ENCODE data around the gene SIPA1L2.

GRCh38 chr1:232643251-232643650 is 13.3 kb upstream of the SIPA1L2 start:
- TF ChIP-seq KLF13 (CRISPR knock-in tag; IDR thresholded peaks at IDR 0.05) (no peak), POLR2AphosphoS5 (IDR thresholded peaks at IDR 0.05; ENCODE audit: low read depth, low read length) (no peak), RELA (CRISPR knock-in tag; IDR thresholded peaks at IDR 0.05) (no peak), SRSF4 (IDR thresholded peaks at IDR 0.05; ENCODE audit: low read depth, low read length, poor library complexity, severe bottlenecking) (no peak), GZF1 (CRISPR knock-in tag; IDR thresholded peaks at IDR 0.05) (no peak), MZF1 (CRISPR knock-in tag; IDR thresholded peaks at IDR 0.05; ENCODE audit: borderline replicate concordance) (no peak), REST (IDR thresholded peaks at IDR 0.05; ENCODE audit: borderline replicate concordance in 1 of 2, low read depth in 1 of 2, low read length in 2 of 2) (no peak), SRF (IDR thresholded peaks at IDR 0.05; ENCODE audit: low read depth, low read length) (no peak)
- TF ChIP-seq, protein P1, sequence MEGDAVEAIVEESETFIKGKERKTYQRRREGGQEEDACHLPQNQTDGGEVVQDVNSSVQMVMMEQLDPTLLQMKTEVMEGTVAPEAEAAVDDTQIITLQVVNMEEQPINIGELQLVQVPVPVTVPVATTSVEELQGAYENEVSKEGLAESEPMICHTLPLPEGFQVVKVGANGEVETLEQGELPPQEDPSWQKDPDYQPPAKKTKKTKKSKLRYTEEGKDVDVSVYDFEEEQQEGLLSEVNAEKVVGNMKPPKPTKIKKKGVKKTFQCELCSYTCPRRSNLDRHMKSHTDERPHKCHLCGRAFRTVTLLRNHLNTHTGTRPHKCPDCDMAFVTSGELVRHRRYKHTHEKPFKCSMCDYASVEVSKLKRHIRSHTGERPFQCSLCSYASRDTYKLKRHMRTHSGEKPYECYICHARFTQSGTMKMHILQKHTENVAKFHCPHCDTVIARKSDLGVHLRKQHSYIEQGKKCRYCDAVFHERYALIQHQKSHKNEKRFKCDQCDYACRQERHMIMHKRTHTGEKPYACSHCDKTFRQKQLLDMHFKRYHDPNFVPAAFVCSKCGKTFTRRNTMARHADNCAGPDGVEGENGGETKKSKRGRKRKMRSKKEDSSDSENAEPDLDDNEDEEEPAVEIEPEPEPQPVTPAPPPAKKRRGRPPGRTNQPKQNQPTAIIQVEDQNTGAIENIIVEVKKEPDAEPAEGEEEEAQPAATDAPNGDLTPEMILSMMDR (CRISPR knock-in tag; IDR thresholded peaks at IDR 0.05): no peak
- TF ChIP-seq, protein P2, sequence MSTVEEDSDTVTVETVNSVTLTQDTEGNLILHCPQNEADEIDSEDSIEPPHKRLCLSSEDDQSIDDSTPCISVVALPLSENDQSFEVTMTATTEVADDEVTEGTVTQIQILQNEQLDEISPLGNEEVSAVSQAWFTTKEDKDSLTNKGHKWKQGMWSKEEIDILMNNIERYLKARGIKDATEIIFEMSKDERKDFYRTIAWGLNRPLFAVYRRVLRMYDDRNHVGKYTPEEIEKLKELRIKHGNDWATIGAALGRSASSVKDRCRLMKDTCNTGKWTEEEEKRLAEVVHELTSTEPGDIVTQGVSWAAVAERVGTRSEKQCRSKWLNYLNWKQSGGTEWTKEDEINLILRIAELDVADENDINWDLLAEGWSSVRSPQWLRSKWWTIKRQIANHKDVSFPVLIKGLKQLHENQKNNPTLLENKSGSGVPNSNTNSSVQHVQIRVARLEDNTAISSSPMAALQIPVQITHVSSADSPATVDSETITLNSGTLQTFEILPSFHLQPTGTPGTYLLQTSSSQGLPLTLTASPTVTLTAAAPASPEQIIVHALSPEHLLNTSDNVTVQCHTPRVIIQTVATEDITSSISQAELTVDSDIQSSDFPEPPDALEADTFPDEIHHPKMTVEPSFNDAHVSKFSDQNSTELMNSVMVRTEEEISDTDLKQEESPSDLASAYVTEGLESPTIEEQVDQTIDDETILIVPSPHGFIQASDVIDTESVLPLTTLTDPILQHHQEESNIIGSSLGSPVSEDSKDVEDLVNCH (CRISPR knock-in tag; IDR thresholded peaks at IDR 0.05): no peak
